Stimulated activated memory B cell treated with anti-CD40 and anti-IgM and Interleukin-4, amounts not matched to agents 10 μg/mL and 1 μg/mL and 100 μg/mL, for 72 hours (primary cell): Measurements from ENCODE around the gene PCBP3.
A peak's percentile ranks its signal among the peaks of the same experiment; 100 is the strongest.

ENCODE experiments used
- ATAC-seq: fragments of 150-1000 bp; cut with Tn5 transposase; 2 replicates; pipeline ENCODE4 v1.10.0; 2021
- H3K27ac Mint-ChIP-seq: one replicate; pipeline ENCODE4 v1.8.0; 2022; ENCODE audit warnings: mild to moderate bottlenecking, mixed read lengths
- H3K27me3 Mint-ChIP-seq: one replicate; pipeline ENCODE4 v1.8.0; 2022; ENCODE audit warnings: mixed read lengths
- H3K36me3 Mint-ChIP-seq: one replicate; pipeline ENCODE4 v1.8.0; 2022; ENCODE audit warnings: mixed read lengths
- H3K4me1 Mint-ChIP-seq: one replicate; pipeline ENCODE4 v1.8.0; 2022; ENCODE audit warnings: mixed read lengths
- H3K4me3 Mint-ChIP-seq: one replicate; pipeline ENCODE4 v1.8.0; 2022; ENCODE audit warnings: mild to moderate bottlenecking, moderate library complexity, mixed read lengths
- H3K9me3 Mint-ChIP-seq: one replicate; pipeline ENCODE4 v1.8.0; 2022; ENCODE audit warnings: mixed read lengths

The PCBP3 gene

GRCh38 chr21:45938811-45939520, 295.4 kb downstream of the PCBP3 start:
- Mint-ChIP-seq H3K4me3 (no peak overlapping the region), H3K4me1 (no peaks in the 10 kb centered on the region), H3K36me3 (no peaks in the 10 kb centered on the region), H3K27ac (no peak overlapping the region), H3K9me3 (peaks cover 4% of the 10 kb centered on the region), H3K27me3 (peaks cover 18% of the 10 kb centered on the region)
- no peak for ATAC-seq

GRCh38 chr21:45939521-45940045, 296.1 kb downstream of the PCBP3 start:
- Mint-ChIP-seq H3K4me3 (no peak overlapping the region), H3K36me3 (no peaks in the 10 kb centered on the region), H3K27ac (no peak overlapping the region), H3K4me1 (no peaks in the 10 kb centered on the region), H3K27me3 (peaks cover 12% of the 10 kb centered on the region), H3K9me3 (peaks cover 4% of the 10 kb centered on the region)
- no peak for ATAC-seq

- no peak overlapping the region for H3K4me3 Mint-ChIP-seq
- H3K36me3 Mint-ChIP-seq: no peaks in the 10 kb centered on the region
- peaks cover 4% of the 10 kb centered on the region for H3K9me3 Mint-ChIP-seq
- H3K27me3 Mint-ChIP-seq: peaks cover 12% of the 10 kb centered on the region
- no peaks in the 10 kb centered on the region for H3K4me1 Mint-ChIP-seq
- H3K27ac Mint-ChIP-seq: no peak overlapping the region
- ATAC-seq: no peak
Measured at GRCh38 chr21:45940091-45940490, 296.6 kb downstream of the PCBP3 start.

GRCh38 chr21:45940621-45941337, 297.3 kb downstream of the PCBP3 start:
- Mint-ChIP-seq H3K36me3 (no peaks in the 10 kb centered on the region), H3K27me3 (peaks cover 12% of the 10 kb centered on the region), H3K4me3 (no peak overlapping the region), H3K4me1 (no peaks in the 10 kb centered on the region), H3K27ac (no peak overlapping the region), H3K9me3 (peaks cover 4% of the 10 kb centered on the region)
- ATAC-seq: peak; percentile 54

GRCh38 chr21:45941338-45941710, 297.8 kb downstream of the PCBP3 start:
- Mint-ChIP-seq H3K4me3 (no peak overlapping the region), H3K36me3 (no peaks in the 10 kb centered on the region), H3K9me3 (peaks cover 4% of the 10 kb centered on the region), H3K27ac (no peak overlapping the region), H3K27me3 (peaks cover 12% of the 10 kb centered on the region), H3K4me1 (no peaks in the 10 kb centered on the region)
- ATAC-seq: peak; percentile 28

- Mint-ChIP-seq H3K27me3 (peaks cover 12% of the 10 kb centered on the region), H3K9me3 (peaks cover 4% of the 10 kb centered on the region), H3K4me1 (no peaks in the 10 kb centered on the region), H3K4me3 (no peak overlapping the region), H3K36me3 (no peaks in the 10 kb centered on the region), H3K27ac (no peak overlapping the region)
- ATAC-seq: no peak
Measured at GRCh38 chr21:45941717-45942546, 298.4 kb downstream of the PCBP3 start.

GRCh38 chr21:45942755-45943629, 299.5 kb downstream of the PCBP3 start:
- H3K4me3 Mint-ChIP-seq: no peak overlapping the region
- H3K27me3 Mint-ChIP-seq: peaks cover 15% of the 10 kb centered on the region
- ATAC-seq: no peak
- H3K4me1 Mint-ChIP-seq: no peaks in the 10 kb centered on the region
- H3K9me3 Mint-ChIP-seq: peaks cover 4% of the 10 kb centered on the region
- no peak overlapping the region for H3K27ac Mint-ChIP-seq
- H3K36me3 Mint-ChIP-seq: no peaks in the 10 kb centered on the region

GRCh38 chr21:45943630-45944540, 300.4 kb downstream of the PCBP3 start:
- Mint-ChIP-seq H3K4me3 (no peak overlapping the region), H3K27me3 (peaks cover 24% of the 10 kb centered on the region), H3K36me3 (no peaks in the 10 kb centered on the region), H3K4me1 (no peaks in the 10 kb centered on the region), H3K27ac (no peak overlapping the region), H3K9me3 (peaks cover 4% of the 10 kb centered on the region)
- no peak for ATAC-seq

- peaks cover 27% of the 10 kb centered on the region for H3K27me3 Mint-ChIP-seq
- H3K4me1 Mint-ChIP-seq: no peaks in the 10 kb centered on the region
- peaks cover 4% of the 10 kb centered on the region for H3K9me3 Mint-ChIP-seq
- H3K4me3 Mint-ChIP-seq: no peak overlapping the region
- H3K36me3 Mint-ChIP-seq: no peaks in the 10 kb centered on the region
- no peak for ATAC-seq
- H3K27ac Mint-ChIP-seq: no peak overlapping the region
Measured at GRCh38 chr21:45944601-45945000, 301.1 kb downstream of the PCBP3 start.

GRCh38 chr21:45945066-45945867, 301.7 kb downstream of the PCBP3 start:
- peaks cover 4% of the 10 kb centered on the region for H3K9me3 Mint-ChIP-seq
- no peak for ATAC-seq
- no peaks in the 10 kb centered on the region for H3K4me1 Mint-ChIP-seq
- no peaks in the 10 kb centered on the region for H3K36me3 Mint-ChIP-seq
- no peak overlapping the region for H3K27ac Mint-ChIP-seq
- H3K27me3 Mint-ChIP-seq: peaks cover 27% of the 10 kb centered on the region
- H3K4me3 Mint-ChIP-seq: no peak overlapping the region

GRCh38 chr21:45945868-45946210, 302.3 kb downstream of the PCBP3 start:
- no peak for ATAC-seq
- Mint-ChIP-seq H3K4me3 (no peak overlapping the region), H3K36me3 (no peaks in the 10 kb centered on the region), H3K9me3 (peaks cover 4% of the 10 kb centered on the region), H3K27me3 (peaks cover 31% of the 10 kb centered on the region), H3K4me1 (no peaks in the 10 kb centered on the region), H3K27ac (no peak overlapping the region)

GRCh38 chr21:45947296-45947695, 303.8 kb downstream of the PCBP3 start:
- Mint-ChIP-seq H3K4me3 (no peak overlapping the region), H3K36me3 (no peaks in the 10 kb centered on the region), H3K4me1 (no peaks in the 10 kb centered on the region), H3K9me3 (peaks cover 4% of the 10 kb centered on the region), H3K27ac (no peak overlapping the region), H3K27me3 (peaks cover 41% of the 10 kb centered on the region)
- peak; percentile 4 for ATAC-seq

- Mint-ChIP-seq H3K9me3 (peaks cover 4% of the 10 kb centered on the region), H3K4me3 (no peak overlapping the region)
- ATAC-seq: no peak
Measured at GRCh38 chr21:45947716-45948255, 304.3 kb downstream of the PCBP3 start.

More at GRCh38 chr21:45947716-45948255, 304.3 kb downstream of the PCBP3 start:
- no peak overlapping the region for H3K27ac Mint-ChIP-seq
- no peaks in the 10 kb centered on the region for H3K4me1 Mint-ChIP-seq
- peaks cover 43% of the 10 kb centered on the region for H3K27me3 Mint-ChIP-seq
- H3K36me3 Mint-ChIP-seq: no peaks in the 10 kb centered on the region
